GM15510 (cell line): ENCODE results near the gene STK16.

ENCODE experiments used
- POLR2A ChIP-seq: IDR thresholded peaks from 3 replicates; pipeline ENCODE4 v1.6.1; 2011; ENCODE audit warnings: borderline replicate concordance; ENCODE audit not compliant: insufficient read length; ENCODE audit errors: extremely low read depth

Gene STK16

GRCh38 chr2:219271021-219271420 is 25.7 kb downstream of the STK16 start:
- no peak for TF ChIP-seq POLR2A

DNA sequence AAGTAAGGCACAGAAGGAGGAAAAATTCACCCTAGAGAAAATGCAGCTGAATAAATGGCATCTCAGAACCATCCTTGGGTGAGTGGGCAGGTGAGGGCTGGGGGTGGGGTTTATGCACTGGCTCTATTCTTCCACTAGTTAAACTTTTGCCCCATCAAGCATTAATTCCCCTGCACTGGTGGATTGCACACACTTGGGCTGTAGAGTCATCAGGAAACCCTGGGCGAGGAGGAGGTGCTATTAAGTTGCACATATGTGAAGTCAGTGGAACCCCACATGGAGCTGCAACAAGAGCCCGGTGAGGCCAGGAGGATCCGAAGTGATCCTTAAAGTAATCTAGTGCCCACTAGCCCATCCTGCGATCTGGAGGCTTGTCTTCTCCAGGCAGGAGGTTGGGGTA is 27.1 kb downstream of the STK16 start:
- TF ChIP-seq POLR2A: no peak

- TF ChIP-seq POLR2A: no peak
These were observed 27.7 kb downstream of the STK16 start for GRCh38 chr2:219272995-219273394.

- TF ChIP-seq POLR2A: no peak
These were observed 28.7 kb downstream of the STK16 start for GRCh38 chr2:219273937-219274336.

GRCh38 chr2:219274361-219274921 is 29.2 kb downstream of the STK16 start:
- no peak for TF ChIP-seq POLR2A

DNA sequence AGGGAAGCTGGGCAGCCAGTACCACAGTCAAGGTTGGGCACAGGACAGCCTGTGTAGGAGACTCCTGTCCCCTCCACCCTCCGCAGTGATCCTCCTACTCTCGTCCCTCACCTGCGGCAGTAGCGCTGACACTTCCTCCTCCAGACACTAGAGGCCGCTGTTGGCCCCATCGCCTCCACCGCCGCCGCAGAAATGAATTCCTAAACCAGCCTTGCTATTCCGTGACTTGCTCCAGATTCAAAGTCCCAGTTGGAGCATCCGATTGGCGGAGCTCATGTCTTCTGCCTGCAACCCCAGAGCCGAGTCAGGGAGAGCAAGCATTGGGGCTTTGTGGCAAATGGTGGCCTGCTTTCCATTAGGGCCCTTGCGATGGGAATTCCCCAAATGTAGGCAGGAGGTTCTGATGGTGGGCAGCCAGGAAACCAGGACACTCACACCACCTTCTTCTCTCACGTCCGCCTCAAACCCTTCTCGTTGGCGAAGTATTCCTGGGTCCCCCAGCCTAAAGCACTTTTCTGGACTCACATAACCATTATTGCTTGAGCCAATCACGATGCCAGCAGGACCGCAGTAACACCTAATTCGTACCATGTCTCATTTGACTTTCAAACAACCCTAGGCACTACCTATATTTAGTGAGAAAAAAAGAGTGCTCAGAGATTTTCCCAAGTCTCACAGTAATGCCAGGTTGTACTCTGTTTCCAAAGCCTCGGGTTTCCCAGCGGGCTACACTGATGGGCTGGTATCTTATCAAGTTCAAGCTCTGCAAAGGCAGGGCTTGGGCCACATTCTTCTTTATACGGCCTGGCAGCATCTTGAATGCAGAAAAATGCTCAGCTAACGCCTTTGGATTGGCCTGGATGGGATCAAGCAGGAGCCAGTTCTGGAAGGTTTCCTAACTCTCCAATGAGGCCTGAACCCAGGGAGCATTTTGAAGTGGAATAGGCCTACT is 32.7 kb downstream of the STK16 start:
- peak; percentile 31 for TF ChIP-seq POLR2A

DNA sequence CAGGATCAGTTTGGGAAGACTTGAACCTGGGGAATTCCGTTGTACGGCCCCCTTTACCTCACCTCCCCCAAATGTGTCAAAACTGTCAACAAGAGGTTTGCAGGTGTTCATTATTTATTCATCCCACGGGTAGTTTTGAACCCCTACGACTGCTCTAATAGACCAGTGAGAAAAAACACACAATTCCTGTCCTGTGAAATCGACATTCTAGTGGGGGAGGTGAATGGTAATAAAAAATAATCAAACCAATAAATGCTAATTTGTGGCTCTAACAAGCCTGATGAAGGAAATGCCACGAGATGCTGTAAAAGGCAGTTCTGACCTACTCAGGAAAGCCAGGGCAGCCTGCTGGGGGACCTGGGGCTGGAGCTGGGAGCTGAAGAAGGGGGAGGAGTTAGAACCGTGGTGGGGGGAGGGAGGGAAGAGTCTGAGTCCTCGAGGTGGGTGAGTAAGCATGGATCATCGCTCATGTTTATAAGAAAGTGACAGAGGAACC is 33.4 kb downstream of the STK16 start:
- no peak for TF ChIP-seq POLR2A

- TF ChIP-seq POLR2A: peak; percentile 88
These were observed 34.1 kb downstream of the STK16 start, which contains the start of gene DNAJB2 for GRCh38 chr2:219279151-219279915. TSS of gene DNAJB2 (plus strand) at chr2:219279366. CDS start at chr2:219279834, 468 bp downstream.

DNA sequence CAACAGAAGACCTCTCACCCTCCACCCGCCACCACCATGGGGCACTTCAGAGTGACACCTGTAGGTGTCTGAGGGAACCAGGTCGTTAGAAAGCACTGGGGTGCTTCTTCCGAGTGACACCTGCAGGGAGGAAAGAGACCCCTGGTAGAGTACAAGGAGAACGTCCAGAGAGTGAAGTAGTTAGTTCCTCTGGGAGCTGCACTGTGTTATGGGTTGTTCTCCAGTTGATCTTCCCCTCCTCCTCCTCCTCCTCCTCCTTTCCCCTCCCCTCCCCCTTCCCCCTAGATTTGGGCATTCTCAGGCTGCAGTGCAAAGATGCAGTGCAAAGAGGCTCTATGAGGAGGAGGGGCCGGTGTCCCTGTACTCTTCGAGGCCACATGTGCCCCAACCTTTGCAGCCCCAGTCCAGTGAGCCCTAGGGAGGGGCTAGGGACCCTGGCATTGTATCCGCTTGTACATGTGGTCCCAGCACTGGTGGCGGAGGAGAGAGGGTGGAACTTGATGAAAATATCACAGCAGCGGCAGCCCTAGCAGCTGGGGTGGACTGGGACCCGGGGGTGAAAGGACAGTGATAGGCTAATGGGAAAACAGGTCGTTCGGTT is 34.7 kb downstream of the STK16 start:
- no peak for TF ChIP-seq POLR2A

GRCh38 chr2:219280651-219281050 is 35.4 kb downstream of the STK16 start:
- TF ChIP-seq POLR2A: no peak

- no peak for TF ChIP-seq POLR2A
These were observed 36.3 kb downstream of the STK16 start for GRCh38 chr2:219281588-219281987.

DNA sequence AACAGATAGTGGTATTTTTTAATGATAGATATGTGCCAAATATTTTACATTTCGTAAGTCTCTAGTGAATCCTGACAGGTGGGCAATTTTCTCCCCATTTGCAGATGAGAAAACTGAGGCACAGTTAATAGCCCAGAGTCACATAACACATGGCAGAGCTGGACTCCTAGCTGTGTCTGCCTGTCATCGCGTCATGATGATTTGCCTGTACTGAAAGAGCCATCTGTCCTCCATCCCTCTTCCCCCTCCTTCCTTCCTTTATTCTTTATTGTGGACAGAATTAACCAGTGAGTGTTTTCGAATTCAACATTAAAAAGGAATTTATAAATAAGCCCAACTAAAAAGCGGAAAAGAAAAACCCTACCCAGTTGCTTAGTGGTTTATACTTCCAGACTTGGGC is 37.1 kb downstream of the STK16 start:
- no peak for TF ChIP-seq POLR2A

DNA sequence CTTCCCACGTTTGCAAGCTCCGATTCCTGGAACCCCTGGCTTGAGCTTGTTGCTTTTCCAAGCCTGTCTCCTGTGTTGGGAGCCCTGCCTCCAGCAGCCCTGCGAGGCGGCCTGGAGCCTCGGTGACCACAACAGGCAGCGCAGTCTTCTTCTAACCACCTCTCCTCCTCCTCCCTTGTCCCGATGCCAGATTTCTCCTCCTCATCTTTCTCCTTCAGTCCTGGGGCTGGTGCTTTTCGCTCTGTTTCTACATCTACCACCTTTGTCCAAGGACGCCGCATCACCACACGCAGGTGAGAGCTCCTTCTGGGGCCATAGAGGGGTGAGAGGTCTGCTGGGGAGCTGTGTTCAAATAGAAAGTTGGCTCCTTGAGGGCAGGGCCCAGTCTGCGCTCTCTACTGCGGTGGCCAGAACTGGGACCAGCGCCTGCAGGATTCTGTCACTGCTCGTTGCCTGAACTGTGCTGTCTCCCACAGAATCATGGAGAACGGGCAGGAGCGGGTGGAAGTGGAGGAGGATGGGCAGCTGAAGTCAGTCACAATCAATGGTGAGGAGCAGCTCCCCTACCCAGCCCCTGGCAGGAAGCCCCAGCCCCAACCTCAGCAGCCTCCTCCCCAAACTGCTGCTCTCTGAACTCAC is 37.8 kb downstream of the STK16 start:
- TF ChIP-seq POLR2A: no peak

DNA sequence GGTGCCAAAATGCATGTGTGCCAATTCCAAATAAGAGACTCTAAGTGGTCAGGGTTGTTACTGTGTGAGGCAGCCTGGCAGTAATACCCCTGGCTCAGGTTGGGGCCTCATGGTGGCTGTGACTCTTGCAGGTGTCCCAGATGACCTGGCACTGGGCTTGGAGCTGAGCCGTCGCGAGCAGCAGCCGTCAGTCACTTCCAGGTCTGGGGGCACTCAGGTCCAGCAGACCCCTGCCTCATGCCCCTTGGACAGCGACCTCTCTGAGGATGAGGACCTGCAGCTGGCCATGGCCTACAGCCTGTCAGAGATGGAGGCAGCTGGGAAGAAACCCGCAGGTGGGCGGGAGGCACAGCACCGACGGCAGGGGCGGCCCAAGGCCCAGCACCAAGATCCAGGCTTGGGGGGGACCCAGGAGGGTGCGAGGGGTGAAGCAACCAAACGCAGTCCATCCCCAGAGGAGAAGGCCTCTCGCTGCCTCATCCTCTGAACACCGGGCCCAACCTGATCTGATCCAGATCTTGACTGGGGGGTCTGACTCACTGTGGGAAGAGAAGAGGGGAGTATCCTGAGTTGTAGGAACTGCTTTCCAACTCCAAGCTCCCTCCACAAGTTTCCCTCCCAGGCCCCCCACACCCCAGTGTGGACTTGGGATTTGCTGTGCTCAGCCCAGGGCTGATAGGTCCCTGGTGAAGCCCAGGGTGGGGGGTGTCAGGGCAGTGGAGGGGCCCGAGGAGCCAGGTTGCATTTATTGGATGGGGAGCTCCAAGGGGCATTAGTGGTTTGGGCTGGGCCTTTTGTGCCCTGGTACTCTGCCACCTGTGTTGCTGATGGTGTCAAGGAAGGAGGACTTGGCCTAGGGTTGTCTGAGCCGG is 39.5 kb downstream of the STK16 start:
- TF ChIP-seq POLR2A: no peak

- TF ChIP-seq POLR2A: no peak
These were observed 40.1 kb downstream of the STK16 start for GRCh38 chr2:219285373-219285735.
